Activated naive CD4-positive, alpha-beta T cell treated with anti-CD3 and anti-CD28 coated beads, Interleukin-2, amount 10 ng/mL, durations not matched to agents 7 days and 5 days (primary cell): Measurements from ENCODE around the gene KLHL6.
A peak's percentile ranks its signal among the peaks of the same experiment; 100 is the strongest.
"Not testable (repeated sequence)": the region's sequence is repeated elsewhere in the genome, so short reads cannot be mapped to it uniquely, and the experiment has no call there.

Source experiments
- CTCF ChIA-PET: fragments of 350-600 bp; sonication (Branson Sonifier 250); formaldehyde crosslinking; loops from one replicate; lab custom pipeline; 2021; ENCODE audit warnings: antibody characterized with exemption; lab: Charles Lee
- DNase-seq: peaks from one replicate; pipeline ENCODE4 v3.0.0-alpha.2; 2020
- H3K27ac Mint-ChIP-seq: one replicate; pipeline ENCODE4 v1.8.0; 2021; ENCODE audit warnings: mild to moderate bottlenecking, moderate library complexity, mixed read lengths
- H3K27me3 Mint-ChIP-seq: one replicate; pipeline ENCODE4 v1.8.0; 2021; ENCODE audit warnings: mild to moderate bottlenecking, mixed read lengths
- H3K36me3 Mint-ChIP-seq: one replicate; pipeline ENCODE4 v1.8.0; 2021; ENCODE audit warnings: mixed read lengths
- H3K4me1 Mint-ChIP-seq: one replicate; pipeline ENCODE4 v1.8.0; 2021; ENCODE audit warnings: mixed read lengths
- H3K4me3 Mint-ChIP-seq: one replicate; pipeline ENCODE4 v1.8.0; 2021; ENCODE audit warnings: mild to moderate bottlenecking, moderate library complexity, mixed read lengths
- H3K9me3 Mint-ChIP-seq: one replicate; pipeline ENCODE4 v1.8.0; 2021; ENCODE audit warnings: mixed read lengths

KLHL6 gene

GRCh38 chr3:183475016-183475763 lies 80.3 kb downstream of the KLHL6 start:
- Mint-ChIP-seq H3K9me3 (no peaks in the 10 kb centered on the region), H3K4me3 (no peak overlapping the region), H3K27ac (no peak overlapping the region)

GRCh38 chr3:183473969-183474368 lies 81.5 kb downstream of the KLHL6 start:
- Mint-ChIP-seq H3K36me3 (no peaks in the 10 kb centered on the region), H3K27me3 (peaks cover 18% of the 10 kb centered on the region), H3K27ac (no peak overlapping the region), H3K4me3 (no peak overlapping the region), H3K9me3 (no peaks in the 10 kb centered on the region), H3K4me1 (peaks cover 10% of the 10 kb centered on the region)
- no peak for DNase-seq
- CTCF ChIA-PET, result interaction anchor here (1.2 kb wide), 1 partner anchor 87 kb away, joined by 3 read pairs; no protein-coding TSS in a partner anchor

More at GRCh38 chr3:183475016-183475763, 80.3 kb downstream of the KLHL6 start:
- H3K4me1 Mint-ChIP-seq, result peaks cover 3% of the 10 kb centered on the region
- DNase-seq, result no peak
- CTCF ChIA-PET, result interaction anchor here (0.6 kb wide), 1 partner anchor 64 kb away, joined by 3 read pairs; no protein-coding TSS in a partner anchor
- peaks cover 21% of the 10 kb centered on the region for H3K27me3 Mint-ChIP-seq
- no peaks in the 10 kb centered on the region for H3K36me3 Mint-ChIP-seq

DNA sequence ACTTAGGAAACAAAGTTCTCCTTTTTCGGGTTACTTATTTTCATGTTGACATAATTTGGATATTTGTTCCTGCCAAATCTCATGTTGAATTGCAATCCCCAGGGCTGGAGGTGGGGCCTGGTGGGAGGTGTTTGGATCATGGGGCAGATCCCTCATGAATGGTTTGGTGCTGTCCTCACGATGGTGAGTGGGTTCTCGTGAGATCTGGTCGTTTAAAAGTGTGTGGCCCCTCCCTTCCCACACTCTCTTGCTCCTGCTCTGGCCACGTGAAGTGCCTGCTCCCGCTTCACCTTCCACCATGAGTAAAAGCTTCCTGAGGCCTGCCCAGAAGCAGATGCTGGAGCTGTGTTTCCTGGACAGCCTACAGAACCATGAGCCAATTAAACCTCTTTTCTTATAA lies 83.4 kb downstream of the KLHL6 start:
- no peak for DNase-seq
- Mint-ChIP-seq H3K9me3 (no peaks in the 10 kb centered on the region), H3K36me3 (no peaks in the 10 kb centered on the region), H3K27ac (no peak overlapping the region), H3K4me1 (peaks cover 17% of the 10 kb centered on the region), H3K4me3 (no peak overlapping the region), H3K27me3 (peaks cover 11% of the 10 kb centered on the region)
- CTCF ChIA-PET, result interaction anchor here (4.5 kb wide), 1 partner anchor 89 kb away, joined by 18 read pairs; no protein-coding TSS in a partner anchor

- H3K36me3 Mint-ChIP-seq, result no peaks in the 10 kb centered on the region
- peaks cover 10% of the 10 kb centered on the region for H3K27me3 Mint-ChIP-seq
- H3K9me3 Mint-ChIP-seq, result no peaks in the 10 kb centered on the region
- no peak overlapping the region for H3K27ac Mint-ChIP-seq
- DNase-seq, result no peak
- CTCF ChIA-PET, result interaction anchor here (1.0 to 4.5 kb wide), 9 partner anchors 11 to 416 kb away, joined by 3 to 29 read pairs (median 6); partner anchors contain the start of genes KLHL24 and PARL
- H3K4me3 Mint-ChIP-seq, result no peak overlapping the region
- peaks cover 17% of the 10 kb centered on the region for H3K4me1 Mint-ChIP-seq
These were observed 87.1 kb downstream of the KLHL6 start for GRCh38 chr3:183468424-183468823.

DNA sequence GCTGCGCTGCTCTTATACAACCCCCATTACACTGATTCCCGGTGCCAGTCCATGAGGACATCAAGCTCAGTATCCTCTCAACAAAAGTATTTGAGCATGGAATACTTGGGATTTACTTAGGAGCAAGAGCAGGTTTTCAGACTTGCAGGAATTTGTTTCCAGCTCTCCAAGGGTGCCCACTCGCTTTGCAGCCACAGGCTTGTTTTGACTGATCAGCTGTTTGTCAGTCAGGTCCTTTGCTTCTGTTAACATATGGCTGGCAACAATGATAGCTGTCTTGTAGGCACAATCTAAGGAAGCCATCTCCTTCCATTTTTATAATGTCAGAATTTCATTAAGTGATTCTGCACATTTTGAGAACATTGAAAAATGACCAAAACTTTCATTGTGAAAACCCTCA lies 88.9 kb downstream of the KLHL6 start:
- no peak for DNase-seq
- no peaks in the 10 kb centered on the region for H3K9me3 Mint-ChIP-seq

DNA sequence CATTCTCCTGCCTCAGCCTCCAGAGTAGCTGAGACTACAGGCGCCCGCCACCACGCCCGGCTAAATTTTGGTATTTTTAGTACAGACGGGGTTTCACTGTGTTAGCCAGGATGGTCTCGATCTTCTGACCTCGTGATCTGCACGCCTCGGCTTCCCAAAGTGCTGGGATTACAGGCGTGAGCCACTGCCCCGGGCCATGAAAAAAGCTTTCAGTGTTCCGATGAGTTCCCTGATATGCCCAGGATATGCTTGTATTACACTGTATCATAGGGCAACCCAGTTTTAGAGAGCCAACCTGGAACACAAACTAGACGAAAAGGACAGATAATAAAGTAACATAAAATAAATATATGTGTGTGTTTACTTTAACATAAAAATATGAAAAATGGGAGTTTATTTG lies 89.8 kb downstream of the KLHL6 start:
- H3K4me3 Mint-ChIP-seq, H3K27me3 Mint-ChIP-seq, H3K36me3 Mint-ChIP-seq, H3K27ac Mint-ChIP-seq, H3K9me3 Mint-ChIP-seq, DNase-seq: not testable (repeated sequence)
- H3K4me1 Mint-ChIP-seq, result peaks cover 17% of the 10 kb centered on the region
- CTCF ChIA-PET, result interaction anchor here (0.9 to 1.4 kb wide), 3 partner anchors 281 to 551 kb away, joined by 3 to 5 read pairs (median 4); no protein-coding TSS in a partner anchor

More for the DNA sequence above, 88.9 kb downstream of the KLHL6 start:
- H3K27me3 Mint-ChIP-seq, result peaks cover 6% of the 10 kb centered on the region
- H3K36me3 Mint-ChIP-seq, result no peaks in the 10 kb centered on the region
- no peak overlapping the region for H3K4me3 Mint-ChIP-seq
- CTCF ChIA-PET, result no interaction called here
- peaks cover 17% of the 10 kb centered on the region for H3K4me1 Mint-ChIP-seq
- H3K27ac Mint-ChIP-seq, result no peak overlapping the region

- no peak overlapping the region for H3K27ac Mint-ChIP-seq
- DNase-seq, result no peak
- H3K36me3 Mint-ChIP-seq, result no peaks in the 10 kb centered on the region
- H3K4me3 Mint-ChIP-seq, result no peak overlapping the region
- peaks cover 4% of the 10 kb centered on the region for H3K27me3 Mint-ChIP-seq
- H3K4me1 Mint-ChIP-seq, result peaks cover 11% of the 10 kb centered on the region
- no peaks in the 10 kb centered on the region for H3K9me3 Mint-ChIP-seq
- CTCF ChIA-PET, result interaction anchor here (1.4 kb wide), 1 partner anchor 302 kb away, joined by 5 read pairs; no protein-coding TSS in a partner anchor
These were observed 91.0 kb downstream of the KLHL6 start for GRCh38 chr3:183464480-183464879.

- Mint-ChIP-seq H3K36me3 (no peaks in the 10 kb centered on the region), H3K4me3 (no peak overlapping the region), H3K9me3 (no peaks in the 10 kb centered on the region), H3K4me1 (no peaks in the 10 kb centered on the region), H3K27me3 (no peaks in the 10 kb centered on the region), H3K27ac (no peak overlapping the region)
- DNase-seq, result no peak
- CTCF ChIA-PET, result no interaction called here
These were observed 95.1 kb downstream of the KLHL6 start for GRCh38 chr3:183460081-183461055.

DNA sequence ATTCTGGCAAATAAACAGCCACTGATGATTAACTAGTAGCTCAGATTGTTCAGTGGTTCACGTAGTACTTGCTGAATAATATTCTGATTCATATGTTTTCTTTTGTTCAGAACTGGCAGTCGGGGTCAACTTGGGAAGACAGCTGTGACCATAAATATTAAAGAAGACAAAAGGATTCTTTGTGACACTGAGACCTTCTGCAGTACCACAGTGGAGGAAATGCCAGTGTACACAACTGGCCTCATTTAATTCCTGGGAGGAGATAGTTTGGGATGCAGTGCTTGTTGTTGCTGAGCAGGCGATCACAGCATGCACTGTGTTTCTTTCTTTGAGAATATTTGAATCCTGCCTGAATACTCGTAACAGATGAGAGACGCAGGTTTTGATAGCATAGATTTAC lies 100.4 kb downstream of the KLHL6 start:
- CTCF ChIA-PET, result no interaction called here
- no peaks in the 10 kb centered on the region for H3K4me1 Mint-ChIP-seq
- no peak overlapping the region for H3K27ac Mint-ChIP-seq
- H3K9me3 Mint-ChIP-seq, result no peaks in the 10 kb centered on the region
- peaks cover 4% of the 10 kb centered on the region for H3K36me3 Mint-ChIP-seq
- H3K27me3 Mint-ChIP-seq, result no peaks in the 10 kb centered on the region
- H3K4me3 Mint-ChIP-seq, result no peak overlapping the region
- DNase-seq, result no peak

DNA sequence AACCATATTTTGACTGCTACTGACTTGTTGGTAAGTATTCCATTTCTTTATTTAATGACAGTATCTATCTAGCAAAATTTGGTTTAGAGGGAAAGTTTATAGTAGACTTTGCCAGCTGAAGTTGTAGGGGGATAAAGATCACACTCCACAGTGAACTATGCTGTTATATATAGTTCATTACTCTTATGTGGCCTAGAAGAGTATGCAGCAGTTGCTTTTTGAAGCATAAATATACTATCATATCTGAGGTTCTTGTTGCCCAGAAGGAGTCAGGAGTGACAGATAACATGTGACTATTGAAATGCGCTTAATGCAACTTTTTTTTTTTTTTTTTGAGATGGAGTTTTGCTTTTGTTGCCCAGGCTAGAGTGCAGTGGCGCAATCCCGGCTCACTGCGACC lies 101.4 kb downstream of the KLHL6 start:
- CTCF ChIA-PET, result no interaction called here
- no peak for DNase-seq
- H3K27ac Mint-ChIP-seq, result no peak overlapping the region
- H3K36me3 Mint-ChIP-seq, result peaks cover 4% of the 10 kb centered on the region
- peaks cover 6% of the 10 kb centered on the region for H3K4me1 Mint-ChIP-seq
- H3K9me3 Mint-ChIP-seq, result no peaks in the 10 kb centered on the region
- H3K4me3 Mint-ChIP-seq, result no peak overlapping the region
- H3K27me3 Mint-ChIP-seq, result no peaks in the 10 kb centered on the region

- CTCF ChIA-PET, result no interaction called here
- no peak for DNase-seq
- peaks cover 11% of the 10 kb centered on the region for H3K27me3 Mint-ChIP-seq
- H3K36me3 Mint-ChIP-seq, result peaks cover 7% of the 10 kb centered on the region
- H3K4me3 Mint-ChIP-seq, result no peak overlapping the region
- H3K9me3 Mint-ChIP-seq, result no peaks in the 10 kb centered on the region
- peaks cover 26% of the 10 kb centered on the region for H3K4me1 Mint-ChIP-seq
- no peak overlapping the region for H3K27ac Mint-ChIP-seq
These were observed 105.7 kb downstream of the KLHL6 start for GRCh38 chr3:183449791-183450190.

- no peak for DNase-seq
- peaks cover 26% of the 10 kb centered on the region for H3K4me1 Mint-ChIP-seq
- H3K9me3 Mint-ChIP-seq, result no peaks in the 10 kb centered on the region
- no peak overlapping the region for H3K4me3 Mint-ChIP-seq
- CTCF ChIA-PET, result no interaction called here
- H3K36me3 Mint-ChIP-seq, result peaks cover 7% of the 10 kb centered on the region
- H3K27ac Mint-ChIP-seq, result no peak overlapping the region
- H3K27me3 Mint-ChIP-seq, result peaks cover 11% of the 10 kb centered on the region
These were observed 106.1 kb downstream of the KLHL6 start for GRCh38 chr3:183449391-183449790.

DNA sequence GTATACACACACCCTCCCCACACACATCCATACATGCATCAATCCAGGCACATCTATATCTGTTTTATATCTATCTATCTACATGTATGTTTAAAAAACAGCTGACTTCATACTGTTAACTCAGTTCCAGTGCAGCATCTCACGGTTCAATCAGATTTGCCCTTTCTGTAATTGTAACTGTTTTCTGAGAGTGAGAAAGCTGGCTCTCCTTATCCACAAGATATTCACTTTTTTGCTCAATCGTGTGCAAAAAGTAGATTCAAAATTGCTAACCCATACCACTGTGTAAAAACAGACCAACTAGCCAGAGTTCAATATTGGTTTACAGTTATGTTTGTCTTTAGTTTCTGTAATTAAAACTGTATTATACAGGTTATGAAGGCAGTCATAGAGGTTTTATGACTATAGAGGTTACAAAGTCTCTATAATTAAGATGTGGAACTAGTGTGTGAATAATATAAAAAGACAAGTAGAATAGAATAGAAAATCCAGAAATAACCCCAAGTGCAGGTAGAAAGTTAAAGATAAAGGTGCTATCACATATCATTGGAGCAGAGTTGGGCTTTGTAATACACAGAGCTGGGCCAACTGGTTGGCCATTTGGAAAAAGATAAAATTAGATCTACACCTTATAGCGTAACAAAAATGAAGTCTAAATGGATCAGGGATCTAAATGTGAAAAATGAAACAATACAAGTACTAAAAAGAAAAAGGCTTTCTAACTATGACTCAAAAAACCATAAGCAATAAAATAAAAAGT lies 107.0 kb downstream of the KLHL6 start:
- no peak for DNase-seq
- H3K9me3 Mint-ChIP-seq, result peaks cover 4% of the 10 kb centered on the region
- no peak overlapping the region for H3K27ac Mint-ChIP-seq
- peaks cover 26% of the 10 kb centered on the region for H3K4me1 Mint-ChIP-seq
- peak overlapping the region; percentile 89 for H3K4me3 Mint-ChIP-seq
- H3K27me3 Mint-ChIP-seq, result peaks cover 13% of the 10 kb centered on the region
- CTCF ChIA-PET, result interaction anchor here (0.6 to 1.6 kb wide), 5 partner anchors 12 to 1754 kb away, joined by 3 to 4 read pairs (median 3); partner anchors contain the start of gene MCF2L2
- peaks cover 6% of the 10 kb centered on the region for H3K36me3 Mint-ChIP-seq
